PC-3 (cell line): Measurements from ENCODE around the gene PDE2A. TPM values are rescaled to one million over a fixed set of nuclear protein-coding genes. Genes with fewer than 3 reads are reported as not detected.

Experiments
- ATAC-seq: fragments of 200-7000 bp; cut with Tn5 transposase; 2 replicates; pipeline ENCODE4 v1.9.1; 2020; ENCODE audit warnings: mild to moderate bottlenecking, moderate library complexity
- BruUV-seq: library from RNA; stranded (reverse); fragments of 400-500 nt; replicated peaks from 2 replicates; lab custom pipeline; 2021; lab: Mats Ljungman, UMichigan
- CTCF ChIA-PET: fragments of 300-600 bp; sonication (Branson Sonifier 250); formaldehyde crosslinking; loops from one replicate; lab custom pipeline; 2022; ENCODE audit warnings: antibody characterized with exemption; lab: Charles Lee
- POLR2A ChIA-PET: fragments of 300-600 bp; sonication (Branson Sonifier 250); formaldehyde crosslinking; loops from one replicate; lab custom pipeline; 2022; ENCODE audit warnings: antibody characterized with exemption; ENCODE audit not compliant: unreplicated experiment; lab: Charles Lee
- DNase-seq: peaks from one replicate; pipeline ENCODE4 v3.0.0-alpha.2; 2015
- H2AFZ ChIP-seq: fragments of 300-600 bp; sonication (generic); 2 replicates; pipeline ENCODE4 v1.6.0; 2016; ENCODE audit warnings: antibody characterized with exemption, low read length
- H3F3A ChIP-seq: fragments of 300-600 bp; sonication (generic); one replicate; pipeline ENCODE4 v1.6.0; 2017; ENCODE audit warnings: antibody characterized with exemption, low read length, control low read depth, mild to moderate bottlenecking; ENCODE audit not compliant: unreplicated experiment
- H3K27ac ChIP-seq: fragments of 300-600 bp; sonication (generic); 2 replicates; pipeline ENCODE4 v1.5.1; 2016; ENCODE audit warnings: mild to moderate bottlenecking, low read length
- H3K27me3 ChIP-seq: fragments of 300-600 bp; sonication (generic); 2 replicates; pipeline ENCODE4 v1.6.1; 2016; ENCODE audit warnings: low read length, mixed read lengths
- H3K36me3 ChIP-seq: fragments of 300-600 bp; sonication (generic); 2 replicates; pipeline ENCODE4 v1.6.1; 2016; ENCODE audit warnings: low read depth, mixed run types, low read length, mixed read lengths
- H3K4me1 ChIP-seq: fragments of 300-600 bp; sonication (generic); 2 replicates; pipeline ENCODE4 v1.5.1; 2016; ENCODE audit warnings: low read length; ENCODE audit not compliant: insufficient read depth
- H3K4me2 ChIP-seq: fragments of 300-600 bp; sonication (generic); 2 replicates; pipeline ENCODE4 v1.6.0; 2016; ENCODE audit warnings: low read length
- H3K4me3 ChIP-seq: fragments of 300-600 bp; sonication (generic); 2 replicates; pipeline ENCODE4 v1.5.1; 2016; ENCODE audit warnings: mild to moderate bottlenecking, low read length, mixed read lengths
- H3K79me2 ChIP-seq: fragments of 300-600 bp; sonication (generic); 2 replicates; pipeline ENCODE4 v1.6.1; 2017; ENCODE audit warnings: low read length, mixed read lengths
- H3K9ac ChIP-seq: fragments of 300-600 bp; sonication (generic); 2 replicates; pipeline ENCODE4 v1.6.0; 2016; ENCODE audit warnings: mild to moderate bottlenecking, low read length
- H3K9me2 ChIP-seq: fragments of 300-600 bp; sonication (generic); replicated peaks from 2 replicates; pipeline ENCODE4 v1.6.1; 2016; ENCODE audit warnings: mixed run types, low read length, mixed read lengths
- H3K9me3 ChIP-seq: fragments of 300-600 bp; sonication (generic); 2 replicates; pipeline ENCODE4 v1.6.1; 2016; ENCODE audit warnings: low read length, mixed read lengths
- H4K20me1 ChIP-seq: fragments of 300-600 bp; sonication (generic); 2 replicates; pipeline ENCODE4 v1.6.1; 2016; ENCODE audit warnings: low read length, mixed read lengths
- EZH2 ChIP-seq: fragments of 300-600 bp; sonication (generic); IDR thresholded peaks from one replicate; pipeline ENCODE4 v1.6.1; 2017; ENCODE audit warnings: antibody characterized with exemption, mild to moderate bottlenecking, low read length; ENCODE audit not compliant: unreplicated experiment
- EZH2phosphoT487 ChIP-seq: fragments of 300-600 bp; sonication (generic); IDR thresholded peaks from 2 replicates; pipeline ENCODE4 v1.6.1; 2018; ENCODE audit warnings: mild to moderate bottlenecking, antibody characterized with exemption, low read length, borderline replicate concordance
- intact Hi-C: fragments of 100-400 bp; cut with micrococcal nuclease; formaldehyde crosslinking; loops from 2 replicates; pipeline ENCODE4 v1.9.0; 2023
- total RNA-seq: library from RNA; depleted of rRNA; stranded (reverse); fragments of >200 nt; gene quantifications from 2 replicates; pipeline ENCODE4 v1.2.3, GENCODE V29; 2014
- TF ChIP-seq, protein P1 (sequence below): fragments of 300-600 bp; sonication (generic); conservative IDR thresholded peaks from 2 replicates; pipeline ENCODE4 v1.5.1; 2017; ENCODE audit warnings: antibody characterized with exemption, low read depth, mild to moderate bottlenecking, low read length

PDE2A gene
- total RNA-seq, 1 experiment from 2014 or later: 2.6 TPM

DNA sequence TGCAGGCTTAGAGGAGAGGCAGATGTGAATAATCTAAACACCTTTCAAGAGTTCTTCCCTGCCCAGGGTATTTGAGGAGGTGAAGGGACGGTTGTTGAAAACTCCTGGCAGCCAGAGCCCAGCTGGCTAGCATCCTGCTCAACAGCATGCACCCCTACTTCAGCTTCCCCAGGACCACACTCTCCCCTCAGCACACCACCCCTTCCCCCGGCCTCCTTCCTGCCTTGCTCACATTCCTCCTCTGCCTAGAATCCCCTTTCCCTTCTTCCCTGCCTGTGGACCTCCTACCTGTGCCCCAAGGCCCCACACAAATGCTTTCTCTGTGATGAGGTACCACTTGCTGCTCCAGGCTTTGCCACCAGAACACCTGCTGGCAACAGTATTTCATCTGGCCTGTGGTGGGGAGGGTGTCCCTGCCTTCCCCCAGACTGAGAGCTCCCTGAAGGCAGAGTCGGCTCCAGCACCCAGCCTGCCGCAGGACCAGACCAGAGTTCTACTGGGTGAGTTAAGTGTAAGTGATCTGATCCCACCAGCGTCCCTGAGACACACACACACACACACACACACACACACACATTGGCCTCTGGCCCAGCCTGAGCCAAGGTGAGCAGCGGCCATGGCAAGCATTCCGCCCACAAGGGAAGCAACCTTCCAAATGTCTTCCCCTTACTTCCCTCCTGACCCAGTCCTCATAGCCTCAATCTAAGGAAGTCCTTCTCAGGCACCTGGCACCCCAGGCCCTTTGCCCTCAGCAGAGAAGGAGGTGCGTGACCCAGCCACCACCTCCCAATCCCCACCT is 79.5 kb downstream of the PDE2A start:
- Histone ChIP-seq H3K79me2 (no peaks in the 10 kb centered on the region), H2AFZ (no peak overlapping the region), H3K4me2 (no peak overlapping the region), H3K4me3 (no peak overlapping the region), H3K9me2 (no peaks in the 10 kb centered on the region), H3K9me3 (no peaks in the 10 kb centered on the region), H3K9ac (no peak overlapping the region), H3K27ac (no peak overlapping the region), H3K27me3 (peaks cover 34% of the 10 kb centered on the region), H3K4me1 (0 out of 2 replicates have a peak, but pooled peaks cover 5% of the 10 kb centered on the region), H4K20me1 (no peaks in the 10 kb centered on the region), H3F3A (no peaks in the 10 kb centered on the region), H3K36me3 (no peaks in the 10 kb centered on the region)
- ChIA-PET POLR2A (no interaction called here), CTCF (interaction anchor here (0.6 kb wide), 2 partner anchors 50 to 86 kb away, joined by 3 read pairs; no protein-coding TSS in a partner anchor)
- intact Hi-C loops: no loop called here
- TF ChIP-seq EZH2 (no peak), EZH2phosphoT487 (no peak)
- TF ChIP-seq, protein P1, sequence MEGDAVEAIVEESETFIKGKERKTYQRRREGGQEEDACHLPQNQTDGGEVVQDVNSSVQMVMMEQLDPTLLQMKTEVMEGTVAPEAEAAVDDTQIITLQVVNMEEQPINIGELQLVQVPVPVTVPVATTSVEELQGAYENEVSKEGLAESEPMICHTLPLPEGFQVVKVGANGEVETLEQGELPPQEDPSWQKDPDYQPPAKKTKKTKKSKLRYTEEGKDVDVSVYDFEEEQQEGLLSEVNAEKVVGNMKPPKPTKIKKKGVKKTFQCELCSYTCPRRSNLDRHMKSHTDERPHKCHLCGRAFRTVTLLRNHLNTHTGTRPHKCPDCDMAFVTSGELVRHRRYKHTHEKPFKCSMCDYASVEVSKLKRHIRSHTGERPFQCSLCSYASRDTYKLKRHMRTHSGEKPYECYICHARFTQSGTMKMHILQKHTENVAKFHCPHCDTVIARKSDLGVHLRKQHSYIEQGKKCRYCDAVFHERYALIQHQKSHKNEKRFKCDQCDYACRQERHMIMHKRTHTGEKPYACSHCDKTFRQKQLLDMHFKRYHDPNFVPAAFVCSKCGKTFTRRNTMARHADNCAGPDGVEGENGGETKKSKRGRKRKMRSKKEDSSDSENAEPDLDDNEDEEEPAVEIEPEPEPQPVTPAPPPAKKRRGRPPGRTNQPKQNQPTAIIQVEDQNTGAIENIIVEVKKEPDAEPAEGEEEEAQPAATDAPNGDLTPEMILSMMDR: no peak
- no TSS peak for BruUV-seq
- no peak for ATAC-seq
- no peak for DNase-seq

DNA sequence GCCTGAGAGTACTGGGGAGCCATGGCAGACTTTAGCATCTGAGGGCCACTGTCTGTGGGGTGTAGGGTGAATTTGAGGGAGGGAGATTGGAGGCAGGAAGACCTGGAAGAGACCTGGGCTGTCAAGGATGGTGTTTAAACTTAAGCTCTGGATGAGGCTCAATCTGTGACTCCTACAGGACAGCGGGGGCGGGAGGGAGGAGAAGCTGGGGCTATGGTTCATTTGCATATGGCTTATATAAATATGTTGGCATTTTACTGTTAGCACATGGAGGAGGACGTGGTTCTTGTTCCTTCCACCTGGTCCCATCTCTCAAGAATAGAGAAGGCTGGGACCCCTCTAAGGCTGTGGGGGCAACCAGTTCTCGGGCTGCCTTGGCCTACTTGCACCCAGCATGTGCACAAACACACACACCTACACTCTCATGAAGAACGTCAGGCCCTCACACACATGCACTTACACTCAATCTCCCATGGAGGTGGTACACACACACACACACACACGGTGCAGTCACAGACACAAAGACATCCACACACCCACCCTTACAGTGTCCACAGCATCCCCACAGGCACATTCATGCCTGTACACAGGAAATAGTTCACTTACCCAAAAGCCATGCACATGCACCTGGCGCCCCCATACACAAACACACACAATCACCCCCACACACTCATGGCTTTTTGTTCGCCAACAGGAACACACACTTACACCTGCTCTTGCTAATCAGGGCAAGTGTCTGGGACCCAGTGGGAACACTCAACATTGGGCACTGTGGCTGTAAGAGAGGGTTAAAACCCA is 81.3 kb downstream of the PDE2A start:
- no peak for ATAC-seq
- Histone ChIP-seq H3K9ac (no peak overlapping the region), H3K36me3 (no peaks in the 10 kb centered on the region), H3K4me1 (no peaks in the 10 kb centered on the region), H4K20me1 (no peaks in the 10 kb centered on the region), H3K4me2 (no peak overlapping the region), H3K9me3 (no peaks in the 10 kb centered on the region), H3K4me3 (no peak overlapping the region), H3K27me3 (peaks cover 34% of the 10 kb centered on the region), H3K9me2 (no peaks in the 10 kb centered on the region), H3F3A (no peaks in the 10 kb centered on the region), H3K27ac (no peak overlapping the region), H2AFZ (no peak overlapping the region), H3K79me2 (no peaks in the 10 kb centered on the region)
- ChIA-PET POLR2A (no interaction called here), CTCF (no interaction called here)
- BruUV-seq: no TSS peak
- TF ChIP-seq, protein P1: no peak
- no peak for TF ChIP-seq EZH2
- TF ChIP-seq EZH2phosphoT487: no peak
- DNase-seq: no peak
- intact Hi-C loops: no loop called here
